ENCODE measurements around the gene LTA4H. TPM values are rescaled to one million over a fixed set of nuclear protein-coding genes. Genes with fewer than 3 reads are reported as not detected.

LTA4H gene
- total and polyA plus RNA-seq, 2 donors = 61.5 to 72.1 TPM

DNA sequence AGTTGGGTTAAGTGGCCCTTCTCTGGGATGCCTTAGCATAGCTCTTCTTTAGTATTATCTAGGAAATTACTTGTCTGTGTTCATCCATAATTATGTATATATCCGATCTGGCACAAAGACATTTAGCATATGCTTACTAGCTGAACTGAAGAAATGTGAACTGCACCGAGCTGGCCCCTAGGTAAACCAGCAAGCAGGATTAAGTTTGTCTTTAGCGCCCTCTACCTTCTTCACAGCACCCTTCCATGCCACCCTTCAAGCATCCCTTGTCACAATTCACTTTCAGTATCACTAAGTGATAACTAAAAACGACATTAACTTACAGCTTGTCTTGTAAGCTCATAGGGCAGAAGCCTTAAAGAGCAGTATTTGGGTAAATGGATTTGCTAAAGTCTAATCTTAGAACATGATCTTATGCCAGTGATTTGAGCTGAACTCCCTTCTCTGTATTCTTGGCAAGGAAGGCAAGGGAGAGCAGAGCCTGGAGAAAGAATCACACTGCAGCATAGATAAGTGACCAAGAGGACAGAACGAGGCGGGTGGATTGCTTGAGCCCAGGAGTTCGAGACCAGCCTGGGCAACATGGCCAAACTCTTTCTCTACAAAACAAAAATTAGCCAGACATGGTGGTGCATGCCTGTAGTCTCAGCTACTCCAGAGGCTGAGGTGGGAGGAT is 36.6 kb downstream of the LTA4H start:
- Histone ChIP-seq H3K9me3 (ENCODE audit: control insufficient read depth in 2 of 2, insufficient read depth in 1 of 2, low read length in 1 of 2) (no peaks in the 10 kb centered on the region), H3K4me3 (ENCODE audit: low read length in 2 of 2) (no peak overlapping the region), H3K27ac (ENCODE audit: low read depth in 1 of 2, low read length in 1 of 2) (no peak overlapping the region), H3K4me1 (ENCODE audit: control insufficient read depth in 2 of 2, insufficient read depth in 2 of 2, low read length in 2 of 2) (no peaks in the 10 kb centered on the region), H3K36me3 (ENCODE audit: control insufficient read depth in 2 of 2, insufficient read depth in 2 of 2, low read length in 1 of 2) (peaks cover 3 to 10% of the 10 kb centered on the region in 2 donors), H3K27me3 (ENCODE audit: control insufficient read depth in 2 of 2, insufficient read depth in 1 of 2, low read length in 1 of 2) (no peaks in the 10 kb centered on the region)
- WGBS = 51% methylated on average over 7 of the region's 7 CpGs
- DNase-seq (ENCODE audit: low read depth in 6 of 9, low spot score in 9 of 9) = peak; percentile 23 to 82 (median 51)

DNA sequence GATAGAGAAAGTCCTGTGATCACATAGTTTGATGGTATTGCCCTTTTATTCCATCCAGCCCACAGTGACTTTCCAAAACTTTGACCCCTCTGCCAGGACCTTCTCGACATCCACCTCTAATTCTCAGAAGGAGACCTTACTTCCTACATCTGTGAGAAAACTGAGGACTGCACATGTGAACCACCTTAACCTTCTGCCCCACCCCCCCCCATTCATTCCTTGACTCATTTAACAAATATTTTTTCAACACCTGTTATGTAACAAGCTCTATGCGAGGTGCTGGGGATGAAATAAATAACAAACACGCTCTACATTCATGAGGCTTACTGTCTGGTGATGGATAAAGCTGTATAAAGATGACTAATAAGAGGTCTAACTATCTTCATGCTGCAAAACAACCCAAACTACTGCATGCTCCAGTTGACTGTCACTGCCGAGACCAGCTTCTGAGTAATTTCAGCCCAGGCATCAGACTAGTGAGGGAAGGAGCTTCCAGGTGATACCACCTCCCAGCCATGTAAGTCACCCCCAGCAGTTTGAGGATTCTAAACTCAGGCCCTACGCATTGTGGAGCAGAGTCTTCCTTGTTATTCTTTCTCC is 37.4 kb downstream of the LTA4H start:
- Histone ChIP-seq H3K27ac (ENCODE audit: low read depth in 1 of 2, low read length in 1 of 2) (no peak overlapping the region), H3K36me3 (ENCODE audit: control insufficient read depth in 2 of 2, insufficient read depth in 2 of 2, low read length in 1 of 2) (peaks cover 3 to 8% of the 10 kb centered on the region in 2 donors), H3K4me1 (ENCODE audit: control insufficient read depth in 2 of 2, insufficient read depth in 2 of 2, low read length in 2 of 2) (no peaks in the 10 kb centered on the region), H3K4me3 (ENCODE audit: low read length in 2 of 2) (no peak overlapping the region), H3K27me3 (ENCODE audit: control insufficient read depth in 2 of 2, insufficient read depth in 1 of 2, low read length in 1 of 2) (no peaks in the 10 kb centered on the region), H3K9me3 (ENCODE audit: control insufficient read depth in 2 of 2, insufficient read depth in 1 of 2, low read length in 1 of 2) (no peaks in the 10 kb centered on the region)
- 96% methylated on average over 5 of the region's 5 CpGs for WGBS
- DNase-seq (ENCODE audit: low read depth in 6 of 9, low spot score in 9 of 9) = no peak

DNA sequence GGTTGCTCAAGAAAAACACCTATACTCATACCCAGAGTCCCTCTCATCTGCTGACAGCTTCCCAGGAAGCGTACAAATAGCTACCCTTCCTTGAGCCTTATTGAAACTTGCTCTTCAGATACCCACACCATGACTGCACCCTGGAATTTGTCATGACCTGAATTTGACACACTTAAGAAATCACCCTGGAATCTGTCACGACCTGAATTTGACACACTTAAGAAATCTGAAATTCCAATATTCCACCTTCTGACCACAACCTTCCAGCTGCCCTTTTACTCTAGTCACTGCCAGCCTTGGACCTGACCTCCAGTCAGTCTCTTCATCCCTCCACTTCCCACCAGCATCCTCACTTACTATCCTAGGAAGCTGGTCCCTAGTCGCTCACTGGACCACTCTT is 38.1 kb downstream of the LTA4H start:
- 98% methylated on average over 3 of the region's 3 CpGs for WGBS
- Histone ChIP-seq H3K4me3 (ENCODE audit: low read length in 2 of 2) (no peak overlapping the region), H3K36me3 (ENCODE audit: control insufficient read depth in 2 of 2, insufficient read depth in 2 of 2, low read length in 1 of 2) (peaks cover 0 to 6% of the 10 kb centered on the region in 2 donors), H3K27ac (ENCODE audit: low read depth in 1 of 2, low read length in 1 of 2) (no peak overlapping the region), H3K4me1 (ENCODE audit: control insufficient read depth in 2 of 2, insufficient read depth in 2 of 2, low read length in 2 of 2) (no peaks in the 10 kb centered on the region), H3K27me3 (ENCODE audit: control insufficient read depth in 2 of 2, insufficient read depth in 1 of 2, low read length in 1 of 2) (no peaks in the 10 kb centered on the region), H3K9me3 (ENCODE audit: control insufficient read depth in 2 of 2, insufficient read depth in 1 of 2, low read length in 1 of 2) (no peaks in the 10 kb centered on the region)
- DNase-seq (ENCODE audit: low read depth in 6 of 9, low spot score in 9 of 9) = no peak

DNA sequence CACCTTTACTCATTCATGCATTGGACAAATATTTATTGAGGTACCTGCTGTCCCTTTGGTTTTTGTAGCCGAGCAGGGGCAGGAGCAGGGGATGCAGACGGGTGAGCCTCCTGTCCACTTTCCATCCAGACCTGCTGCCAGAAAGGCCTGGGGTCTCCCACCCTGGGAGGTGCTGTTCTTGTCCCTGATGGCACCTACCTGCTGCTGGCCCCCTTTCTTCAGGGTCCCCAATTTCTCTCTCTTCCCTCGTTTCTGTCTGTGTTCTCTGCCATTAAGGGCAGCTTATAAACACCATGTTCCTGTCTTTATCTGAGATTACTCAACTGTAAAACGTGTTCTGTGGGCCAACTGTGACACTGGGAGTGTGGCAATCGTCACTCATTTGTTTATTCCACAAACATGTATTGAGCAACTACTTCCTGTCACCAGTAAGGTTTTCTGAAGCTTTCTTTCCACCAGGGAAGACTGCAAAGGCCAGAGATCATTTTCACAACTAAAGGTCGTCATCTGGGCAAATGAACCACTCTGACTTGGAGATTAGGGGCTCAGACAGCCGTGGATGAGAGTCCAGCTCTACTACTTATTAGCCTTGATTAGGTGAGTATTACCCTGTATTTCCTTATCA is 39.2 kb downstream of the LTA4H start, which contains the start of gene HAL:
TSS of gene HAL (minus strand) at position 311 of the 625 bp plus-strand sequence. CDS start 434 bp downstream, outside the sequence.
- H3K36me3 ChIP-seq (ENCODE audit: control insufficient read depth in 2 of 2, insufficient read depth in 2 of 2, low read length in 1 of 2) = peaks cover 0 to 4% of the 10 kb centered on the region in 2 donors

DNA sequence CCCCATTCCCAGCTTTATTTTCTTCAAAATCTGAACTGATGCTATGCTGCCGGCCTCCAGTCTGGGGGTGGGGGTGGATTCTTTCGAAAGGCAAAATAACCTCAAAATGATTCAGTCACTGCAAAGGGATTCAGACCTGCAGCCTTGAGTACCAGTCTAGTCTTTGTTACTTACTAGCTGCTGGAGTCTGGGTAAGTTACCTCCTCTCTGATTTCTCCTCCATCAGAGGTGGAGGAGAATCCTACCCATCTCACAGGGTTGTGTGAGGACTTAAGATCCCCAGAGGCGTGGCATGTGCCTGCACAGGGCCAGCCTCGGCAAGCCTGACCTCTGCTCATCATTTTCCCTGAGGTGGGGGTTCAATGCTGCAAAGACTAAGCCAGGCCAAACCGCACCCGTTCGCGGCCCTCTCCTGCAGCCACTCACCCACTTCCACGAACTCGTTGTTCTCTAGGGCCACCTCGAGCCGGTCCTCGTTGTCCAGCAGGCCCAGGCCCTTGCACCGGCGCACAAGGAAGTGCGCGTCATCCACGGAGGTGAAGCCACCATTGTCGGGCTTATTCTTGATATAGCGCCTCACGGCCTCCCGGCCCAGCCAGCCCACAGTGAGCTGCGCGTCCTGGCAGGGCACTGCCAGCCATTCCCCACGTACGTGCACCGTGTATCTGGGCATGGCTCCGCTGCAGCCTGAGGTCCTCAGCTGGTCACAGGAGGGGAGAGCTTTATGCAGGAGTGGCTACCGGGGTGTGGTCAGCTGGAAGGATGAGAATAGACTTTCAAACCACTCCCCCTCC is 40.0 kb downstream of the LTA4H start:
- Histone ChIP-seq H3K27me3 (ENCODE audit: control insufficient read depth in 2 of 2, insufficient read depth in 1 of 2, low read length in 1 of 2) (no peaks in the 10 kb centered on the region), H3K36me3 (ENCODE audit: control insufficient read depth in 2 of 2, insufficient read depth in 2 of 2, low read length in 1 of 2) (no peaks in the 10 kb centered on the region), H3K9me3 (ENCODE audit: control insufficient read depth in 2 of 2, insufficient read depth in 1 of 2, low read length in 1 of 2) (no peaks in the 10 kb centered on the region), H3K4me3 (ENCODE audit: low read length in 2 of 2) (no peak overlapping the region), H3K27ac (ENCODE audit: low read depth in 1 of 2, low read length in 1 of 2) (no peak overlapping the region), H3K4me1 (ENCODE audit: control insufficient read depth in 2 of 2, insufficient read depth in 2 of 2, low read length in 2 of 2) (no peaks in the 10 kb centered on the region)
- DNase-seq (ENCODE audit: low read depth in 6 of 9, low spot score in 9 of 9) = no peak
- 97% methylated on average over 29 of the region's 29 CpGs for WGBS

More for the DNA sequence above, 39.2 kb downstream of the LTA4H start, which contains the start of gene HAL:
- DNase-seq (ENCODE audit: low read depth in 6 of 9, low spot score in 9 of 9) = no peak
- no peaks in the 10 kb centered on the region for H3K27me3 ChIP-seq (ENCODE audit: control insufficient read depth in 2 of 2, insufficient read depth in 1 of 2, low read length in 1 of 2)
- no peaks in the 10 kb centered on the region for H3K9me3 ChIP-seq (ENCODE audit: control insufficient read depth in 2 of 2, insufficient read depth in 1 of 2, low read length in 1 of 2)
- no peaks in the 10 kb centered on the region for H3K4me1 ChIP-seq (ENCODE audit: control insufficient read depth in 2 of 2, insufficient read depth in 2 of 2, low read length in 2 of 2)
- 91% methylated on average over 7 of the region's 7 CpGs for WGBS
- H3K4me3 ChIP-seq (ENCODE audit: low read length in 2 of 2) = no peak within 1 kb of the TSS
- no peak within 1 kb of the TSS for H3K27ac ChIP-seq (ENCODE audit: low read depth in 1 of 2, low read length in 1 of 2)

DNA sequence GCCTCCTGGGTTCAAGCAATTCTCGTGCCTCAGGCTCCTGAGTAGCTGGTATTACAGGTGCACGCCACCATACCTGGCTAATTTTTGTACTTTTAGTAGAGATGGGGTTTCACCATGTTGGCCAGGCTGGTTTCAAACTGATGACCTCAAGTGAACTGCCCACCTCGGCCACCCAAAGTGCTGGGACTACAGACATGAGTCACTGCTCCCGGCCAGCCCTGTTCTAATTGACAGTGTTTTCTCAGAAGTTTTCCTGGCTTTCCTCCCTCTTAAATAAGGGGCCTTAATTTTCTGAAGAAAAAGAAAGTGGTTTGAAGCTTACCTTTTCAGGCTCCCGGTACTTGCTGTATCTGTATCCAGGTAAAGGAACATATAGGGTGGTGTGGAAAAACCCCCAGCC is 40.9 kb downstream of the LTA4H start:
- H3K4me3 ChIP-seq (ENCODE audit: low read length in 2 of 2) = no peak overlapping the region
- no peak for DNase-seq (ENCODE audit: low read depth in 6 of 9, low spot score in 9 of 9)
- H3K27me3 ChIP-seq (ENCODE audit: control insufficient read depth in 2 of 2, insufficient read depth in 1 of 2, low read length in 1 of 2) = no peaks in the 10 kb centered on the region
- H3K36me3 ChIP-seq (ENCODE audit: control insufficient read depth in 2 of 2, insufficient read depth in 2 of 2, low read length in 1 of 2) = no peaks in the 10 kb centered on the region
- H3K4me1 ChIP-seq (ENCODE audit: control insufficient read depth in 2 of 2, insufficient read depth in 2 of 2, low read length in 2 of 2) = no peaks in the 10 kb centered on the region
- no peak overlapping the region for H3K27ac ChIP-seq (ENCODE audit: low read depth in 1 of 2, low read length in 1 of 2)
- H3K9me3 ChIP-seq (ENCODE audit: control insufficient read depth in 2 of 2, insufficient read depth in 1 of 2, low read length in 1 of 2) = no peaks in the 10 kb centered on the region
- WGBS = 97% methylated on average over 5 of the region's 5 CpGs

DNA sequence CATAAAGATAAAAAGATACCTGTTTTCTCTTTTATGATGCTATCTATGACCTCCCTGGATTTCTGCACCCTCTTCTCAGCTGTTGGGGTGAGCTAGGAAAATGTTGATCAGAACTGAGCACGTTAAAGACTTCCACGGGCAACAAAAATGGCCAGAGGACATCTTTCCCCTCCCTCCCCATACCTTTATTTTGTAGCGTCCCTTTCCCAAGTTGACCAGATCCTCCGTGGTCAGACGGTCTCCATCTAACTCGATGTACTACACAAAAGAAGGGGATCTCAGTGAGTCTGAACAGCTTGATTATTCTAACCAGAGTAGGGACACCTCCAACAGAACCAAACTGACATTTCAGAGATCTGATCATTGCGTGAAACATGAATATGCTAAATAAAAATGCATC is 41.5 kb downstream of the LTA4H start:
- Histone ChIP-seq H3K4me3 (ENCODE audit: low read length in 2 of 2) (no peak overlapping the region), H3K36me3 (ENCODE audit: control insufficient read depth in 2 of 2, insufficient read depth in 2 of 2, low read length in 1 of 2) (no peaks in the 10 kb centered on the region), H3K27ac (ENCODE audit: low read depth in 1 of 2, low read length in 1 of 2) (no peak overlapping the region), H3K4me1 (ENCODE audit: control insufficient read depth in 2 of 2, insufficient read depth in 2 of 2, low read length in 2 of 2) (no peaks in the 10 kb centered on the region), H3K9me3 (ENCODE audit: control insufficient read depth in 2 of 2, insufficient read depth in 1 of 2, low read length in 1 of 2) (no peaks in the 10 kb centered on the region), H3K27me3 (ENCODE audit: control insufficient read depth in 2 of 2, insufficient read depth in 1 of 2, low read length in 1 of 2) (no peaks in the 10 kb centered on the region)
- 98% methylated on average over 7 of the region's 7 CpGs for WGBS
- DNase-seq (ENCODE audit: low read depth in 6 of 9, low spot score in 9 of 9) = no peak

DNA sequence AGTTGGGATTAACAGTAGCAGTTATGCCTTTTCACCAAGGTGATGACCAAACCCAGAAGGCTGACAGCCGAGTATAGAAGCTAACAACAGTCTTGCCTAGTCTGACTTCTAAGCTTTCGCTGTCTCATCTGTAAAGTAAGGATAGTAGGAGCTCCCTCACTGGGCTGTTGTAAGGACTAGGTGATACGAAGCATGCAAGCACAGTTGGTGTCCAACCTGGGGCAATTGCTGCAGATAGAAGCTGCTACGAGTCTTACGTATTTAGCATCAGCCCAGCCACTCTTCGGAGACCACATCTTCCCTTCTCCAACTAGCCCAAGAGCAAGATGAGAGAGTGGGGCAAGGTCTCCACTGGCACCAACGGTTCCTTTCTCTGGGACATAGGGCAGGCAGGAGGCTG is 45.3 kb downstream of the LTA4H start:
- H3K4me1 ChIP-seq (ENCODE audit: control insufficient read depth in 2 of 2, insufficient read depth in 2 of 2, low read length in 2 of 2) = no peaks in the 10 kb centered on the region
- H3K36me3 ChIP-seq (ENCODE audit: control insufficient read depth in 2 of 2, insufficient read depth in 2 of 2, low read length in 1 of 2) = no peaks in the 10 kb centered on the region
- H3K9me3 ChIP-seq (ENCODE audit: control insufficient read depth in 2 of 2, insufficient read depth in 1 of 2, low read length in 1 of 2) = no peaks in the 10 kb centered on the region
- no peaks in the 10 kb centered on the region for H3K27me3 ChIP-seq (ENCODE audit: control insufficient read depth in 2 of 2, insufficient read depth in 1 of 2, low read length in 1 of 2)
- WGBS = 96% methylated on average over 7 of the region's 7 CpGs
- H3K4me3 ChIP-seq (ENCODE audit: low read length in 2 of 2) = no peak overlapping the region
- H3K27ac ChIP-seq (ENCODE audit: low read depth in 1 of 2, low read length in 1 of 2) = no peak overlapping the region
- no peak for DNase-seq (ENCODE audit: low read depth in 6 of 9, low spot score in 9 of 9)

All from thymus (tissue), 11 donors.